Measurements from ENCODE around the gene GPR37L1. TPM values are rescaled to one million over a fixed set of nuclear protein-coding genes. Genes with fewer than 3 reads are reported as not detected.
A peak's percentile ranks its signal among the peaks of the same experiment; 100 is the strongest.

The GPR37L1 gene
- total and polyA plus RNA-seq, 2 of the 8 experiments (the other 6 are each of a cell fraction or from before 2014, with no cell fraction given) = 0.13 to 0.23 TPM

- CTCF ChIA-PET (ENCODE audit: partially characterized antibody) = interaction anchor here (0.9 to 1.2 kb wide), 7 partner anchors 8 to 179 kb away, joined by 3 to 5 read pairs (median 3); partner anchors contain the start of gene ELF3
- Histone ChIP-seq H3K79me2 (ENCODE audit: control insufficient read depth in 1 of 2, insufficient read depth in 2 of 2, low read length in 2 of 2) (no peaks in the 10 kb centered on the region), H3K9ac (replicated peaks in 1 of 4; ENCODE audit: extremely low read depth in 1 of 4, low read depth in 3 of 4, low read length in 3 of 4) (no peak overlapping the region), H3K27me3 (replicated peaks in 1 of 4; ENCODE audit: control insufficient read depth in 3 of 4, extremely low read depth in 1 of 4, insufficient read depth in 3 of 4, low read length in 3 of 4) (no peaks in the 10 kb centered on the region), H2AK5ac (ENCODE audit: low read depth, low read length) (no peak overlapping the region), H4K20me1 (replicated peaks in 1 of 2; ENCODE audit: control insufficient read depth in 1 of 2, insufficient read depth in 2 of 2, low read length in 2 of 2) (no peaks in the 10 kb centered on the region), H3K14ac (ENCODE audit: insufficient read length) (no peak overlapping the region), H3K4me1 (replicated peaks in 1 of 4; ENCODE audit: control insufficient read depth in 3 of 4, insufficient read depth in 4 of 4, low read length in 3 of 4) (peaks cover 0 to 4% (median 3%) of the 10 kb centered on the region in 4 experiments; a peak in 4 of 7 replicates), H3K4me2 (ENCODE audit: insufficient read depth in 1 of 2, low read depth in 2 of 2, low read length in 2 of 2) (no peak overlapping the region), H4K8ac (ENCODE audit: extremely low read depth, insufficient read depth, low read length) (peak overlapping the region; percentile 68; the same call in 1 of the 2 replicates), H3K56ac (replicated peaks; ENCODE audit: insufficient read length, low read depth, low read length) (no peak overlapping the region), H3K4ac (replicated peaks; ENCODE audit: insufficient read length, low read depth, low read length) (no peak overlapping the region), H3K4me3 (ENCODE audit: extremely low read depth in 1 of 4, insufficient read depth in 2 of 4, low read depth in 3 of 4, low read length in 4 of 4) (no peak overlapping the region), H4K91ac (replicated peaks; ENCODE audit: insufficient read length, low read length) (no peak overlapping the region), H3K23ac (ENCODE audit: insufficient read length) (no peak overlapping the region), H3K18ac (ENCODE audit: extremely low read depth, low read length) (no peak overlapping the region), H4K5ac (ENCODE audit: insufficient read length, low read depth, low read length) (no peak overlapping the region), H2BK120ac (replicated peaks; ENCODE audit: low read depth, low read length) (no peak overlapping the region), H2BK15ac (ENCODE audit: low read length) (no peak overlapping the region), H3K36me3 (ENCODE audit: control insufficient read depth in 2 of 4, insufficient read depth in 4 of 4, low read length in 3 of 4) (no peaks in the 10 kb centered on the region), H2BK12ac (ENCODE audit: low read depth, low read length) (no peak overlapping the region), H3K79me1 (ENCODE audit: low read depth, low read length) (no peaks in the 10 kb centered on the region), H3K27ac (ENCODE audit: low read depth, low read length) (no peak overlapping the region), H2AFZ (ENCODE audit: low read length) (peak overlapping the region; percentile 58; the same call in 1 of the 2 replicates), H3K23me2 (ENCODE audit: low read depth, low read length) (no peaks in the 10 kb centered on the region), H3K9me3 (ENCODE audit: insufficient read depth in 2 of 2, low read depth in 1 of 2, low read length in 1 of 2) (no peaks in the 10 kb centered on the region), H2BK5ac (ENCODE audit: low read depth, low read length) (0 out of 2 replicates have a peak overlapping the region, but pooled peaks have one; percentile 28), H2BK20ac (ENCODE audit: low read length) (peak overlapping the region; percentile 64; the same call in 1 of the 2 replicates)
- no peak for DNase-seq (ENCODE audit: low read depth in 1 of 2, low spot score in 2 of 2)
- POLR2A ChIA-PET (ENCODE audit: partially characterized antibody) = interaction anchor here (0.8 to 2.5 kb wide), 4 partner anchors 11 to 65 kb away, joined by 4 to 15 read pairs (median 4); partner anchors contain the start of gene ELF3
- no peak for FAIRE-seq
- 83% methylated on average over 4 of the region's 4 CpGs; no CpG with 5 or more reads in 1 of the 2 experiments for WGBS, 2 experiments (ENCODE audit: extremely low coverage in 1 of 2, insufficient coverage in 1 of 2, insufficient read length in 1 of 2, insufficient replicate concordance in 2 of 2, low coverage in 1 of 2, low lambda C conversion rate in 2 of 2, missing lambda C conversion rate in 1 of 2)
- TF ChIP-seq USF2 (IDR thresholded peaks at IDR 0.05; ENCODE audit: low read length) (no peak), GTF2F1 (IDR thresholded peaks at IDR 0.05; ENCODE audit: borderline replicate concordance, low read depth, low read length) (no peak), TEAD4 (IDR thresholded peaks at IDR 0.05; ENCODE audit: low read depth, low read length) (no peak), RFX5 (IDR thresholded peaks at IDR 0.05; ENCODE audit: borderline replicate concordance, low read depth, low read length) (no peak), EZH2 (IDR thresholded peaks at IDR 0.05; ENCODE audit: low read depth, low read length, severe bottlenecking) (no peak), GABPA (IDR thresholded peaks at IDR 0.05; ENCODE audit: borderline replicate concordance, insufficient read depth, low read length) (no peak), FOSL1 (IDR thresholded peaks at IDR 0.05; ENCODE audit: insufficient read depth, low read depth, low read length) (no peak), EP300 (IDR thresholded peaks at IDR 0.05; ENCODE audit: borderline replicate concordance in 1 of 2, low read depth in 2 of 2, low read length in 2 of 2) (no peak), RBBP5 (IDR thresholded peaks at IDR 0.05; ENCODE audit: borderline replicate concordance, low read depth, low read length) (no peak), SIRT6 (IDR thresholded peaks at IDR 0.05; ENCODE audit: low read length) (no peak)
These were observed 47.3 kb upstream of the GPR37L1 start for GRCh38 chr1:202075389-202075788.
